HG03097 (cell line): ENCODE data around the gene VASP.

ENCODE experiments used
- ATAC-seq: cut with Tn5 transposase; IDR thresholded peaks from one replicate; pipeline ENCODE4 v1.9.1; 2021; ENCODE audit not compliant: unreplicated experiment, low FRiP score

VASP gene

GRCh38 chr19:45547211-45547770 lies 40.0 kb downstream of the VASP start:
- ATAC-seq: no peak

- no peak for ATAC-seq
These were observed 40.8 kb downstream of the VASP start for GRCh38 chr19:45547965-45548609.

GRCh38 chr19:45553464-45553863 lies 46.2 kb downstream of the VASP start:
- no peak for ATAC-seq

- no peak for ATAC-seq
These were observed 47.2 kb downstream of the VASP start for GRCh38 chr19:45554481-45554880.

DNA sequence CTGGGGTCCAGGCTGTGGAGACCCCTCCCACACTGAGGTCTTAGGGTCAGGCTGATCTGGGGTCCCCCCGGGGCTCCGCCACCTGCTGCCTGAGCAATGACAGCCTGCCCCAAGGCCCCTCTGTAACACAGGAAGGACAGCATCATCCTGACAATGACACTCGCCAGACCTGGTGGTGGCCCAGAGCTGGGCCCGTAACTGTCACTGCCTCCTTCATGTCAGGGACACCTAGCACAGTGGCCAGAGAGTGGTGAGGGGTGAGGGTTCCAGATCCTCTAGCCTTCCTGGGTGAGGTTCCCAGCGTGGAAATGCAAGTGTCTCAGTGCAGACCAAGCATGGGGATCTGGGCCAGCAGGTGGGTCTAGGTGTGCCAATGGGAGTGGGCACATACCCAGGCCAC lies 49.6 kb downstream of the VASP start:
- no peak for ATAC-seq

DNA sequence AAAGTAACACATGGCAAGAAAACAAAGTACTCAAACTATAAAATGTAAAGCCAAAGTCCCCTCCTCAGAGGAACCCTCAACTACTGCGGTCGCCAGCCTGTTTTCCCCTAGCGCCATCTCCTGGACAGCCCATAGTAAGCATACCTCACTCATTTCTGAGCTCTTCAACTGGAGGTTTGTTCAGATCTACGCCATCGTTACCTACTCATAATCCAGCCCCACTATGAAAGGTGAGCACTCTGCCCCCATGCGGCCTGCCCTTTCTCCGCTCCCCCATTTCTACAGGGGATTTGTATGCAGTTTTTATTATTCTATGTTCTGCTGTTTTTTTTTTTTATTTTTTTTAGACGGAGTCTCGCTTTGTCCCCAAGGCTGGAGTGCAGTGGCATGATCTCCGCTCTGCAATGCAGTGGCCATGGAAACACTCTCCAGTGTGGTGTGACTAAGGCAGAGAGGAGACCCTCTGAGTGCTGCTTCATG lies 51.2 kb downstream of the VASP start:
- ATAC-seq: no peak

DNA sequence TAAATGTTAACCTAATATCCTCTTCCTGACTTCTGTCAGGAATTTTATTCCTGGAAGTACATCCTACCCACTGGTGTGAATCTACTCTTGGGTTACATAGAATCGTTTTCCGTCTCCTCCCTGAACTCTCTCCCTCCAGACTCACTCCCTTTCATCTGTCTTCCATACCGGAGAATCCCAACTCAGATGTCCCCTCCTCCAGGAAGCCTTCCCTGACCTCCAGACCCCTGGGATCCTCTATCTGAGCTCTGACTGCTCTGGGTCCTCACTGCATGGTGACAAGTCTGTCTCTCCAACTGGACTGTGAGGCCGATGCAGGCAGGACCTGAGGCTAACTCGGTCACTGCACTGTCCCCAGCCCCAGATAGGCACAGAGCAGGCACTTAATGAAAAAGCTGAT lies 52.8 kb downstream of the VASP start:
- ATAC-seq: no peak

GRCh38 chr19:45560686-45561085 lies 53.4 kb downstream of the VASP start:
- ATAC-seq: no peak

DNA sequence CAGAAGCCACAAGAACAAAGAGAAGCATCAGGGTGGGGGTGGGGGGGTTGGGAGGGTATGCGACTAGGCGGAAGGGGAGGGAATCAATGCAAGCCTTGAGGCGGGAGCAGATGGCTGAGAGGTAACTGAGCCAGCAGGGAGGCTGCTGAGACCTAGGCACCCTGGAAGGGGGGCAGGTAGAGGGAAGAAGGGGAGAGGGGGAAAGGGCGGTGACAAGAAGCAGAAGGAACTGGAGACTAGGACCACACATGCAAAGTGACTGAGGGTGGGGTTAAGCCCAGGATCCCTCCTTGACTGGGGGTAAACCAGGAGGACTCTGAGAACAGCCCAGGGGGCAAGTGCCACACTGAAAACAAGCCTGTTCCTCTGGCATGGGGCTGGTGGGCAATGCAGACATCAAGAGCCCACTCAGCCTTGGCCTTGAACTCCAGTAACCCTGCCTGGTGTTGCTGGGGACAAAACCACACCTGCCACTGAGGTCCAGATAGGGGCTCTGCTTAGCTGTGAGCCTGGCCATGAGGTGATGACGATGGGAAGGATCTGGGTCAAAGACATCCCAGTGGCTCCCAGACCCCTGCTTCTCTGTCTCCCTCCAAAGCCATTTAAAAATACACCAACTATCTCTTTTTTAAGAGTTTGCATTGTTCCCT lies 57.0 kb downstream of the VASP start:
- no peak for ATAC-seq

GRCh38 chr19:45567609-45568008 lies 60.3 kb downstream of the VASP start:
- no peak for ATAC-seq

GRCh38 chr19:45568732-45569131 lies 61.5 kb downstream of the VASP start:
- no peak for ATAC-seq

DNA sequence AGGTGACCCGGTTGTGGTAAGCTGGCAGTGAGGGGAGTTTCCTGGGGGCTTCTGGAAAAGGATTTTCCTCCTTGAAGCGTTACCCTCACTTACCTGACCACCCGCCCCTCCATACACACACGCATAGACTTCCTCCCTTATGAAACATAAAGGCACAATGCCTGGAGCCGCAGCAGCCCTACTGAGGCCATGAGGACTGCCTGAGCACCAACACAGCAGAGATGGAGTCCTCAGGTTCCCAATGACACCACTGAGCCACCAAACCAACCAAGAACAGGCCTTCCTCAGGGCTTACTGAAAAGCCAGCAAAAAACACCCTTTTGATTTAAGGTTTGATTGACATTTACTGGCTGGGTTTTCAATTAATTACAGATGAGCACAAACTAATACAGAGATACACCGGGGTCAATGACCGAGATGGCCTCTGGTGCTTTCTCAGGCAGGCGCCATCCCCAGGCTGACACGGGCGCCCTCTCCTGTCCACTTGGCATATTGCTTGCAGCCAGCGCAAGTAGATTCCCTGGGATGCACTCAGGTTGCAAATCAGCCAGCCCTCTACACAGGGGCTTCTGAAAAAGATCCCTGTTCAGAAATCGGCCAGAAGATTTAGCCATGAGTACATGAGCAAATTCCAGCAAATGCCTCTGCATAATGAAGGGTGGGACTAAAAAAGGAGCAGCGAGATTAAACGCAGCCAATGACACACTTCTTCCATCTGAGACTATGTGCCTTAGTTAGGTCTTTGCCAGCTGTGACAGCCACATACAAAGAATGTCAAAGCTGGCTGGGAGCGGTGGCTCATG lies 62.5 kb downstream of the VASP start:
- ATAC-seq: no peak

DNA sequence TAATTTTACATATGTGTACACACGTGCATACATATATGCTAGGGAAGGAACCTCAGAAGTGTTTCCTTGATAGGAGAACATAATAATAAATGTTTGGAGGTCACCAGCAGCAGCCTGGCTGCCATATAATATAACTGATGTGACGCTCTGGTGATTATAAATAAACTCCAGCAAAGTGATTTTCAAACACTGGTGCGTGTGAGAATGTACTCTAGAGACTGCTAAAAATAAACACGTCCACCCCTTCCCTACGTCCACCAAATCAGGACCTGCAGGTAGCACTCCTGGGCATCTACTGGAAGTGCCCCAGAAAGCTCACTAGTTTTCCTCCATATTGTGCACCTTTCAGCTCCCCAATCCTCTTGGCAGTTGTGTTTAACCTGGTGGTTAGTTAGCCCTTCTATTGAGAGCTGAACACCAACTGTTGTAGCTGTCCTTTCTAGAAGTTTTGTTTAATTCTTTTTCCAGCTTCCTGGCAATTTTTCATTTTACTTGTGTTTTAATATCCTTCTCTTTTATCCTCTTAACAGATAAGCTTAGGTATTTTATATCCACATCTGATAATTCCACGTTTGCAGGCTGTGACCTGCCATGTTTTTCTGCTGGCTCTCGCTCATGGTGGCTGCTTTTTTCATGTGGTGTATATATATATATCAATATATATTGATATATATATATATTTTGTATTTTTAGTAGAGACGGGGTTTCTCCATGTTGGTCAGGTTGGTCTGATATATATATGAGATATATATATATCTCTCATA lies 64.4 kb downstream of the VASP start:
- ATAC-seq: no peak

DNA sequence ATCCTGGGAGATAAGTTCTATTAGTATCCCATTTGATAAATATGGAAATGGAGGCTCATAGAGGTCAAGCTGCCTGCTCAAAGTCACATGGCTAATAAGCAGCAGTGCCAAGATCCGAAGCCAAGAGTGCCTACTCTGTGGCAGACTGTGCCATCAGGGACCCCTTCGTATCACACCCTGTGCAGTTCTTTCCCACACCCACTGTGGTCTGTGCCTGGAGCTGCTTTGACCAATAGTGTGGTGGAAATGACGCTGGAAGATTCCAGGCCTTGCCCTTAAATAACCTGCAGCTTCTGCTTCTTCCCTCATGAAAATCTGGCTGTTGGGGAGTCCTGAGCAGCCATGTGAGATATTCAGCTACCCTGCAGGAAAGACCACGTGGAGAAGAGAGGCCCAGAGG lies 67.2 kb downstream of the VASP start:
- no peak for ATAC-seq

DNA sequence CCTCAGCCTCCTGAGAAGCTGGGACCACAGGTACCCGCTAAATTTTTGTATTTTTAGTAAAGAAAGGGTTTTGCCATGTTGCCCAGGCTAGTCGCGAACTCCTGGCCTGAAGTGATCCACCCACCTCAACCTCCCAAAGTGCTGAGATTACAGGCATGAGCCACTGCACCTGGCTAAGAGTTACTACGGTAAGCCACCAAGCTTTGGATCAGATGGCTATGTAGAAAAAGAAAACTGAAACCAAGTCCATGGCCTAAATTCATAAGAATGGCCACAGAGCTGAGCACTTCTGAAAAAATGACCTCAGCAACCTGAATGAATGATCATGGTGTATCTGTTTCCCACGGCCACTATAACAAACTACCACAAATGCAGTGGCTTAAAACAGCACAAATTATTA lies 67.9 kb downstream of the VASP start:
- ATAC-seq: no peak
